Epithelial cell of esophagus (primary cell): ENCODE measurements around the gene MID2.
"Not testable (repeated sequence)": the region's sequence is repeated elsewhere in the genome, so short reads cannot be mapped to it uniquely, and the experiment has no call there.

Source experiments
- DNase-seq: peaks from one replicate; pipeline ENCODE4 v3.0.0; 2010; ENCODE audit warnings: low read depth
- H3K4me3 ChIP-seq: 2 replicates; pipeline ENCODE4 v1.5.1; 2011; ENCODE audit warnings: mild to moderate bottlenecking, low read length, control low read depth
- CTCF ChIP-seq: IDR thresholded peaks from 2 replicates; pipeline ENCODE4 v1.5.1; 2011; ENCODE audit warnings: low read depth, mild to moderate bottlenecking, low read length, control low read depth, inconsistent platforms; ENCODE audit not compliant: insufficient read depth; ENCODE audit errors: missing control alignments

Gene MID2

GRCh38 chrX:107840971-107841370, 15.3 kb downstream of the MID2 start:
- no peak for TF ChIP-seq CTCF
- H3K4me3 ChIP-seq: no peak overlapping the region
- no peak for DNase-seq

- no peak overlapping the region for H3K4me3 ChIP-seq
- no peak for DNase-seq
- no peak for TF ChIP-seq CTCF
Measured at GRCh38 chrX:107842715-107843400, 17.2 kb downstream of the MID2 start.

GRCh38 chrX:107845625-107846024, 20.0 kb downstream of the MID2 start:
- no peak for TF ChIP-seq CTCF
- no peak overlapping the region for H3K4me3 ChIP-seq
- DNase-seq: no peak

DNA sequence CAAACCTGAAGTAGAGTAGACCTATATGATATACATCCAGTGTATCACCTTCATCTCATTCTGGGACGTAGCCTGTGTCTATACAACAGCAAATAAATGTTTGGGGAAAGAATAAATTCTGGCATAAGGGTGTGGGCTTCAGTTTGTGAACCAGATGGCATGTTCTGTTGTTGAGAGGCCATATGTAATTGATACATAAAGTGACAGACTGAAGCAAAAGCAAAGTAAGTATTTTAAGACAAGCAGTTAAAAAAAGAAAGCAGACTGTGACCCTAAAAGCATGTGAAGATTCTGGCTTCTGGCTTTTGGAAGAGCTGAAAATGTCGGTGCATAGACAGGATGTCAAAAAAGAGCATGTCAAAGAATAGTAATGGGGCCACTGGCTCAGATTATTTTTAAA, 22.9 kb downstream of the MID2 start:
- no peak for DNase-seq
- TF ChIP-seq CTCF: no peak
- no peak overlapping the region for H3K4me3 ChIP-seq

- no peak overlapping the region for H3K4me3 ChIP-seq
- DNase-seq: peak; percentile 18
- peak; percentile 21 for TF ChIP-seq CTCF
Measured at GRCh38 chrX:107849747-107850421, 24.2 kb downstream of the MID2 start.

DNA sequence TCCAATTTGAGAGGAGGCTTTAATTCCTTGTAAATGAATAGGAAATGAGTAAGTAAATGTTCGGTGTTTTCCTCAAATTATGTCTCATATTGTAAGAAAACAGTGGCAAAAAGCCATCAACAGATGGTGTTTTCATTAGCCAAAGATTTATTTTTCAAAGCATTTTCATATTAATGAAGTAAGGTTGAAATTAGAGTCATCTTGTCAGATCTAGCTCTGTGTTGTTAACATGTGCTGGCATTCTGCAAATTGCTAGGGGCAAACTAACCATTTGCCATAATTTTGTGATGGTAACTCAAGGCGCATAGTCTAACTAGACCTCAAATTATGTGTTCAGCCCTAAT, 24.7 kb downstream of the MID2 start:
- no peak for TF ChIP-seq CTCF
- DNase-seq: no peak
- no peak overlapping the region for H3K4me3 ChIP-seq

DNA sequence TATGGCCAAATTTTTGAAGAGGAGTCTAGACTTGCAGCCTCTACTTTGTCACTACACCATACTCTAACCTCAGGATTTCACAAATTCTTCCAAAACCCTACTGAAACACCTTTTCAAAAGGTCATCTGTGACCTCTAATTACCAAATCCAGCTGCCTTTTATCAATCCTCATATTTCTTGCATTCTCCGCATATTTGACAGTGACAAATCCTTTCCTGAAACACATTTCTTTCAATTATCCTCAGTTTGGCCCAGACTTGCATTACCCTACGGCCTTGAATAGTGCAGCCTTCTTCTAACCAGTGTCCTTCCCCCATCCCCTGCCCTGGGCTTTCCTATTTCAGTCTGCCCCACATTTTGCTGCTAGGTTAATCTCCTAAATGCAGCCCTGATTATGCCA, 25.5 kb downstream of the MID2 start:
- peak; percentile 19 for DNase-seq
- H3K4me3 ChIP-seq: no peak overlapping the region

GRCh38 chrX:107851665-107852064, 26.0 kb downstream of the MID2 start:
- not testable (repeated sequence) for DNase-seq

More for the DNA sequence above, 25.5 kb downstream of the MID2 start:
- TF ChIP-seq CTCF: no peak

More at GRCh38 chrX:107851665-107852064, 26.0 kb downstream of the MID2 start:
- H3K4me3 ChIP-seq: not testable (repeated sequence)
